K562 (cell line): Measurements from ENCODE around the gene ELP1. TPM values are rescaled to one million over a fixed set of nuclear protein-coding genes. Genes with fewer than 3 reads are reported as not detected.
A peak's percentile ranks its signal among the peaks of the same experiment; 100 is the strongest.

Experiments
- CEBPB ChIP-seq: fragments of 450-650 bp; IDR thresholded peaks from 2 replicates; pipeline ENCODE4 v1.6.1; 2016; ENCODE audit warnings: missing genetic modification characterization, missing compliant biosample characterization
- FOXK1 ChIP-seq: sonication (generic); formaldehyde crosslinking; IDR thresholded peaks from 2 replicates; pipeline ENCODE4 v1.8.0; 2022; ENCODE audit warnings: missing genetic modification reagents, mild to moderate bottlenecking, borderline replicate concordance
- GATA2 ChIP-seq: sonication (generic); formaldehyde crosslinking; IDR thresholded peaks from 2 replicates; pipeline ENCODE4 v1.4.0; 2020; ENCODE audit warnings: mild to moderate bottlenecking, missing genetic modification reagents
- KLF10 ChIP-seq: fragments of 250-450 bp; sonication (Bioruptor Pico); IDR thresholded peaks from 2 replicates; pipeline ENCODE4 v1.6.1; 2021; ENCODE audit warnings: matching md5 sums
- KLF16 ChIP-seq: IDR thresholded peaks from 2 replicates; pipeline ENCODE4 v1.6.1; 2016; ENCODE audit warnings: antibody characterized with exemption
- MAFF ChIP-seq: IDR thresholded peaks from 2 replicates; pipeline ENCODE4 v1.6.1; 2012; ENCODE audit warnings: low read length, improper control_type of control experiment
- MTA1 ChIP-seq: fragments of 450-650 bp; IDR thresholded peaks from 2 replicates; pipeline ENCODE4 v1.6.1; 2017; ENCODE audit warnings: borderline replicate concordance
- MYC ChIP-seq, 2 experiments: fragments of 250-450 bp in 1 of 2; sonication (Bioruptor Pico) in 1 of 2; IDR thresholded peaks; 2 replicates each; pipeline versions ENCODE4 v1.5.1 to v1.6.1; 2012 to 2021; ENCODE audit warnings: low read depth in 2 of 2, borderline replicate concordance in 1 of 2, improper control_type of control experiment in 1 of 2, low read length in 1 of 2, mild to moderate bottlenecking in 1 of 2, moderate library complexity in 1 of 2
- NR2C2 ChIP-seq, 2 experiments: fragments of 200-800 bp in 1 of 2; sonication (Bioruptor generic) in 1 of 2; sonication (generic) in 1 of 2; formaldehyde crosslinking in 1 of 2; IDR thresholded peaks; 2 replicates each; pipeline versions ENCODE4 v1.6.1 to v1.8.0; 2016 to 2022; ENCODE audit warnings: mild to moderate bottlenecking in 1 of 2, missing compliant biosample characterization in 1 of 2, missing genetic modification characterization in 1 of 2, missing genetic modification reagents in 1 of 2
- PHF21A ChIP-seq: fragments of 450-650 bp; IDR thresholded peaks from 2 replicates; pipeline ENCODE4 v1.6.1; 2017; ENCODE audit warnings: low read depth, borderline replicate concordance
- PHTF2 ChIP-seq: fragments of 250-450 bp; sonication (Bioruptor Pico); IDR thresholded peaks from 2 replicates; pipeline ENCODE4 v1.5.0; 2021; ENCODE audit warnings: mild to moderate bottlenecking
- RAD21 ChIP-seq, 2 experiments: fragments of 250-450 bp in 1 of 2; fragments of 450-650 bp in 1 of 2; sonication (Bioruptor Pico) in 1 of 2; formaldehyde crosslinking in 1 of 2; IDR thresholded peaks in 1 of 2; conservative IDR thresholded peaks in 1 of 2; 2 replicates each; pipeline versions ENCODE4 v1.4.0 to v1.8.0; 2020 to 2022; ENCODE audit warnings: mild to moderate bottlenecking in 2 of 2, moderate library complexity in 1 of 2
- RNF2 ChIP-seq: sonication (generic); IDR thresholded peaks from 2 replicates; pipeline ENCODE4 v1.6.1; 2016
- SNIP1 ChIP-seq: fragments of 450-650 bp; IDR thresholded peaks from 2 replicates; pipeline ENCODE4 v1.7.1; 2017; ENCODE audit warnings: low read depth, mild to moderate bottlenecking
- TSC22D4 ChIP-seq: fragments of 450-650 bp; IDR thresholded peaks from 2 replicates; pipeline ENCODE4 v1.6.1; 2016; ENCODE audit warnings: missing genetic modification characterization, missing biosample characterization, control low read depth
- ZBTB5 ChIP-seq: fragments of 450-650 bp; IDR thresholded peaks from 2 replicates; pipeline ENCODE4 v1.6.1; 2017; ENCODE audit warnings: antibody characterized with exemption
- ZC3H4 ChIP-seq: sonication (generic); formaldehyde crosslinking; IDR thresholded peaks from 2 replicates; pipeline ENCODE4 v1.9.0; 2021; ENCODE audit warnings: missing genetic modification reagents, borderline replicate concordance
- ZNF165 ChIP-seq: fragments of 250-450 bp; sonication (Bioruptor Pico); IDR thresholded peaks from 2 replicates; pipeline ENCODE4 v1.4.0; 2020; ENCODE audit warnings: borderline replicate concordance
- ZNF212 ChIP-seq: fragments of 450-650 bp; formaldehyde crosslinking; IDR thresholded peaks from 2 replicates; pipeline ENCODE4 v1.4.0; 2020; ENCODE audit warnings: mild to moderate bottlenecking
- ZNF431 ChIP-seq: sonication (generic); formaldehyde crosslinking; IDR thresholded peaks from 2 replicates; pipeline ENCODE4 v1.8.0; 2022; ENCODE audit warnings: mild to moderate bottlenecking, missing genetic modification reagents
- ZNF699 ChIP-seq: fragments of 250-450 bp; sonication (Bioruptor Pico); IDR thresholded peaks from 2 replicates; pipeline ENCODE4 v1.8.0; 2021; ENCODE audit warnings: mild to moderate bottlenecking, moderate library complexity; ENCODE audit not compliant: insufficient replicate concordance
- polyA plus RNA-seq, 8 experiments: library from polyadenylated mRNA; depleted of rRNA in 4 of 8; stranded (reverse) in 5 of 8; unstranded in 3 of 8; fragments of >200 nt; fragmentation: Nextera tagmentation in 2 of 8; fragmentation: Illumina TruSeq in 1 of 8; extraction: Ambion mirVana in 2 of 8; extraction: Trizol in 1 of 8; gene quantifications; 2 replicates each; pipeline versions ENCODE4 v1.2.1 to v1.2.3, GENCODE V29; 2011 to 2014; ENCODE audit warnings: inconsistent platforms in 1 of 8, missing spikeins in 1 of 8
- total RNA-seq, 7 experiments: library from RNA; depleted of rRNA in 6 of 7; stranded (reverse); fragments of >200 nt in 6 of 7; fragmentation: Illumina TruSeq in 2 of 7; extraction: Trizol in 2 of 7; gene quantifications; 2 replicates each; pipeline versions ENCODE4 v1.2.1 to v1.2.3, GENCODE V29; 2011 to 2021; ENCODE audit warnings: low replicate concordance in 1 of 7
- TF ChIP-seq, protein P1 (sequence below), 2 experiments: IDR thresholded peaks in 1 of 2; conservative IDR thresholded peaks in 1 of 2; 2 replicates each; pipeline ENCODE4 v1.6.1; 2016; ENCODE audit warnings: low read depth in 2 of 2, mild to moderate bottlenecking in 1 of 2, missing compliant biosample characterization in 1 of 2, missing genetic modification characterization in 1 of 2, moderate library complexity in 1 of 2
- TF ChIP-seq, protein P2 (sequence below): fragments of 250-450 bp; sonication (Bioruptor Pico); IDR thresholded peaks from 2 replicates; pipeline ENCODE4 v1.8.0; 2021; ENCODE audit warnings: borderline replicate concordance, mild to moderate bottlenecking, moderate library complexity; ENCODE audit not compliant: poor library complexity, severe bottlenecking

The ELP1 gene
- total and polyA plus RNA-seq, 9 of the 15 experiments (the other 6 are each of a cell fraction or from before 2014, with no cell fraction given): 17.0 to 48.6 (median 39.7) TPM

DNA sequence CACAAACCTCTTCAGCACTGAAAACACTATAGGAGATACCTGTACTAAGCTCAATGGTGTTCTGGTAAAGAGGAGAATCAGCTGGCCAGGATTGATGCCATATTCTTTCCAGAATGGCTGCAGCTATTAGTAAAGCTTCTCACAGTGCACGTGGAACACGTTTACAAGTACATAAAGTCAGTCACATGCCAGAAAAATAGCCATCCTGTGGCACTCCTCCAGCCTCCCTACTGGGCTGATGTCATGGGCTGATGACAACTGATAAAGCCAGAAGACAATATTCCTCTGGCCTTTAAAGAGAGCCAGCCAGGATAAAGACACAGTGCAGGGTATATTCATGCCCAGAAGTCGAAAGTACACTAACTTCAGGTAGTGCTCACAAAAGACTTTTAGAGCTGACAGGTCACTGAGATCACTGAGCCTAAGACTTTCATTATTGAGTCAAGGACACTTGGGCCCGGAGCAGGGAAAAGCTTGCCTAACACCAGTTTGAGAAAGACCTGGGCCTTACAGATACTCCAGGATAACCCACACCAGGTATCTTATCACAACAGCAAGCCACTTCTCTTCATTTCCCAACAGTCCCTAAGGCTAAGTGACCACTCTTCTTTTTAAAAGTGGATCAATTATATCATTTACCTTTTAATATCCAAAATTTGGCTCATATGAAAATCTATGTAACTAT lies 29.7 kb upstream of the ELP1 start (continued):
- TF ChIP-seq, protein P1, sequence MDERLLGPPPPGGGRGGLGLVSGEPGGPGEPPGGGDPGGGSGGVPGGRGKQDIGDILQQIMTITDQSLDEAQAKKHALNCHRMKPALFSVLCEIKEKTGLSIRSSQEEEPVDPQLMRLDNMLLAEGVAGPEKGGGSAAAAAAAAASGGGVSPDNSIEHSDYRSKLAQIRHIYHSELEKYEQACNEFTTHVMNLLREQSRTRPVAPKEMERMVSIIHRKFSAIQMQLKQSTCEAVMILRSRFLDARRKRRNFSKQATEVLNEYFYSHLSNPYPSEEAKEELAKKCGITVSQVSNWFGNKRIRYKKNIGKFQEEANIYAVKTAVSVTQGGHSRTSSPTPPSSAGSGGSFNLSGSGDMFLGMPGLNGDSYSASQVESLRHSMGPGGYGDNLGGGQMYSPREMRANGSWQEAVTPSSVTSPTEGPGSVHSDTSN (CRISPR knock-in tag; IDR thresholded peaks at IDR 0.05; ENCODE audit: low read depth): no peak
- TF ChIP-seq, protein P1 (tag; conservative IDR thresholded peaks at IDR 0.05; ENCODE audit: low read depth): no peak
- TF ChIP-seq ZNF431 (CRISPR knock-in tag) (no peak), MYC (IDR thresholded peaks at IDR 0.05; ENCODE audit: low read depth, low read length) (peak; percentile 85), MYC (CRISPR knock-in tag; IDR thresholded peaks at IDR 0.05; ENCODE audit: borderline replicate concordance, low read depth) (no peak), ZNF212 (CRISPR knock-in tag) (no peak), MTA1 (no peak), KLF16 (0 out of 2 replicates have a peak, but pooled peaks have one; percentile 24), ZBTB5 (no peak), KLF10 (no peak), ZNF699 (no peak), ZC3H4 (CRISPR knock-in tag) (no peak), FOXK1 (CRISPR knock-in tag) (no peak), SNIP1 (no peak), TSC22D4 (no peak), RAD21 (CRISPR knock-in tag; conservative IDR thresholded peaks at IDR 0.05 in 1 of 2, IDR thresholded peaks at IDR 0.05 in 1 of 2) (no peak), NR2C2 (CRISPR knock-in tag; IDR thresholded peaks at IDR 0.05) (no peak), NR2C2 (tag; IDR thresholded peaks at IDR 0.05) (no peak), MAFF (no peak), PHF21A (no peak), GATA2 (peak; percentile 23; the same call in 1 of the 2 replicates), PHTF2 (CRISPR knock-in tag) (no peak), CEBPB (tag) (peak; percentile 81), ZNF165 (no peak), RNF2 (no peak)
- TF ChIP-seq, protein P2, sequence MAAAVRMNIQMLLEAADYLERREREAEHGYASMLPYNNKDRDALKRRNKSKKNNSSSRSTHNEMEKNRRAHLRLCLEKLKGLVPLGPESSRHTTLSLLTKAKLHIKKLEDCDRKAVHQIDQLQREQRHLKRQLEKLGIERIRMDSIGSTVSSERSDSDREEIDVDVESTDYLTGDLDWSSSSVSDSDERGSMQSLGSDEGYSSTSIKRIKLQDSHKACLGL (CRISPR knock-in tag): no peak
